Measurements from ENCODE around the gene THADA. TPM values are rescaled to one million over a fixed set of nuclear protein-coding genes. Genes with fewer than 3 reads are reported as not detected.
"Not testable (repeated sequence)": the region's sequence is repeated elsewhere in the genome, so short reads cannot be mapped to it uniquely, and the experiment has no call there.

THADA gene
- total and polyA plus RNA-seq, 2 donors (not counting 3 experiments of a cell fraction or from before 2014, with no cell fraction given), result 22.6 to 25.3 TPM

DNA sequence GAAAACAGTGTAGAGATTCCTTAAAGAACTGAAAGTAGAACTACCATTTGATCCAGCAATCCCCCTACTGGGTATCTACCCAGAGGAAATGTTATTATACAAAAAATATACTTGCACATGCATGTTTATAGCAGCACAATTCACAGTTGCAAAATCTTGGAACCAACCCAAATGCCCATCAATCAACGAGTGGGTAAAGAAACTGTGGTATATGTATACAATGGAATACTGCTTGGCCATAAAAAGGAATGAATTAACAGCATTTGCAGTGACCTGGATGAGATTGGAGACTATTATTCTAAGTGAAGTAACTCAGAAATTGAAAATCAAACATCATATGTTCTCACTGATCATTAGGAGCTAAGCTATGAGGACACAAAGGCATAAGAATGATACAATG, 4.8 kb upstream of the THADA start:
- FAIRE-seq; H4K20me1 ChIP-seq (replicated peaks; ENCODE audit: control insufficient read depth, extremely low read depth, insufficient read depth, low read length); H2AFZ ChIP-seq (ENCODE audit: low read depth, low read length); H3K9me3 ChIP-seq (replicated peaks; ENCODE audit: control insufficient read depth, insufficient read depth, low read length); BruUV-seq (replicated peaks); H3K9me1 ChIP-seq (replicated peaks; ENCODE audit: control insufficient read depth, extremely low read depth, insufficient read depth, low read length); intact Hi-C loops (cut with micrococcal nuclease); H3K4me3 ChIP-seq (replicated peaks in 1 of 3; ENCODE audit: insufficient read depth in 1 of 3, low read depth in 1 of 3, low read length in 3 of 3); H3K27ac ChIP-seq (ENCODE audit: insufficient read depth, low read depth, low read length); POLR2A ChIA-PET; H3K27me3 ChIP-seq (ENCODE audit: control insufficient read depth in 2 of 2, insufficient read depth in 2 of 2, low read length in 2 of 2); H3K36me3 ChIP-seq (ENCODE audit: control insufficient read depth in 2 of 2, extremely low read depth in 1 of 2, insufficient read depth in 2 of 2, low read length in 2 of 2); dilution Hi-C loops (cut with MboI; ENCODE audit: extremely low pct_ligation_motif_present, low sequenced_read_pairs); H3K79me2 ChIP-seq (ENCODE audit: control insufficient read depth, insufficient read depth, low read length); H3K9ac ChIP-seq (replicated peaks; ENCODE audit: extremely low read depth, insufficient read depth, low read length); DNase-seq (ENCODE audit: low read depth, low spot score); CTCF ChIA-PET; H3K4me2 ChIP-seq (ENCODE audit: insufficient read depth, low read length); H3K4me1 ChIP-seq (ENCODE audit: control insufficient read depth, extremely low read depth, insufficient read depth, low read length): not testable (repeated sequence)

DNA sequence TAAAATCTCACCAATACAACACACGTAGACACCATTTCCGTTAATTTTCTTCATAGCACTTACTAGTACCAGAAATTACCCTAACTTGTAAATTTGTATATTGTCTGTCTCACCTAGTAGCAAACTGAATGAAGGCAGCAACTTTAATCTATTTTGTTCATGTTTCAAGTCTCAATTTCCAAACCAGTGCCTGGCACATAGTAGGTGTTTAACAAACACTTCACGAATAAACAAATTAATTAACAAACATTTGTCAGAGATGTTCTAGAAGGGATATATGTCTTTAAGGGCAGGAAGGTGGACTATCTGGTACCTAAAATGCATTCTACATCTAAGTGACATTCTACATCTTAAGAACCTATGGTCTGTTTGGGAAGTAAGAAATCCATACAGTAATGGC, 963 bp downstream of the THADA start:
- FAIRE-seq (no peak), DNase-seq (ENCODE audit: low read depth, low spot score) (no peak)
- no peaks in the 10 kb centered on the region for H4K20me1 ChIP-seq (replicated peaks; ENCODE audit: control insufficient read depth, extremely low read depth, insufficient read depth, low read length)
- TF ChIP-seq, protein P1, sequence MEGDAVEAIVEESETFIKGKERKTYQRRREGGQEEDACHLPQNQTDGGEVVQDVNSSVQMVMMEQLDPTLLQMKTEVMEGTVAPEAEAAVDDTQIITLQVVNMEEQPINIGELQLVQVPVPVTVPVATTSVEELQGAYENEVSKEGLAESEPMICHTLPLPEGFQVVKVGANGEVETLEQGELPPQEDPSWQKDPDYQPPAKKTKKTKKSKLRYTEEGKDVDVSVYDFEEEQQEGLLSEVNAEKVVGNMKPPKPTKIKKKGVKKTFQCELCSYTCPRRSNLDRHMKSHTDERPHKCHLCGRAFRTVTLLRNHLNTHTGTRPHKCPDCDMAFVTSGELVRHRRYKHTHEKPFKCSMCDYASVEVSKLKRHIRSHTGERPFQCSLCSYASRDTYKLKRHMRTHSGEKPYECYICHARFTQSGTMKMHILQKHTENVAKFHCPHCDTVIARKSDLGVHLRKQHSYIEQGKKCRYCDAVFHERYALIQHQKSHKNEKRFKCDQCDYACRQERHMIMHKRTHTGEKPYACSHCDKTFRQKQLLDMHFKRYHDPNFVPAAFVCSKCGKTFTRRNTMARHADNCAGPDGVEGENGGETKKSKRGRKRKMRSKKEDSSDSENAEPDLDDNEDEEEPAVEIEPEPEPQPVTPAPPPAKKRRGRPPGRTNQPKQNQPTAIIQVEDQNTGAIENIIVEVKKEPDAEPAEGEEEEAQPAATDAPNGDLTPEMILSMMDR (IDR thresholded peaks at IDR 0.05; ENCODE audit: extremely low read depth in 1 of 2, insufficient read depth in 1 of 2, low read depth in 1 of 2, low read length in 2 of 2), result no peak
- TF ChIP-seq, protein P2, sequence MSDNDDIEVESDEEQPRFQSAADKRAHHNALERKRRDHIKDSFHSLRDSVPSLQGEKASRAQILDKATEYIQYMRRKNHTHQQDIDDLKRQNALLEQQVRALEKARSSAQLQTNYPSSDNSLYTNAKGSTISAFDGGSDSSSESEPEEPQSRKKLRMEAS (IDR thresholded peaks at IDR 0.05; ENCODE audit: insufficient read depth, insufficient read length), result no peak
- TF ChIP-seq POLR2A (IDR thresholded peaks at IDR 0.05; ENCODE audit: low read depth, low read length) (no peak), FOS (IDR thresholded peaks at IDR 0.05; ENCODE audit: borderline replicate concordance, insufficient read depth, low read length) (no peak), MYC (IDR thresholded peaks at IDR 0.05; ENCODE audit: low read depth, low read length) (no peak), JUN (IDR thresholded peaks at IDR 0.05; ENCODE audit: borderline replicate concordance, insufficient read depth, insufficient read length, low read depth) (no peak), EZH2 (IDR thresholded peaks at IDR 0.05; ENCODE audit: borderline replicate concordance, low read depth, low read length, severe bottlenecking) (no peak), GATA2 (IDR thresholded peaks at IDR 0.05; ENCODE audit: insufficient read depth, insufficient read length, low read depth, low read length) (no peak), POLR2AphosphoS5 (IDR thresholded peaks at IDR 0.05; ENCODE audit: insufficient read depth, low read depth, low read length) (no peak)
- dilution Hi-C loops (cut with MboI; ENCODE audit: extremely low pct_ligation_motif_present, low sequenced_read_pairs), result no loop called here
- no peaks in the 10 kb centered on the region for H3K9me1 ChIP-seq (replicated peaks; ENCODE audit: control insufficient read depth, extremely low read depth, insufficient read depth, low read length)
- H3K79me2 ChIP-seq (ENCODE audit: control insufficient read depth, insufficient read depth, low read length), result peaks cover 11% of the 10 kb centered on the region
- peak overlapping the region; percentile 97 for H3K9ac ChIP-seq (replicated peaks; ENCODE audit: extremely low read depth, insufficient read depth, low read length)
- BruUV-seq (replicated peaks), result no TSS peak
- intact Hi-C loops (cut with micrococcal nuclease), result no loop called here
- CTCF ChIA-PET, result no interaction called here
- peaks cover 14% of the 10 kb centered on the region for H3K4me1 ChIP-seq (ENCODE audit: control insufficient read depth, extremely low read depth, insufficient read depth, low read length)
- H3K36me3 ChIP-seq (ENCODE audit: control insufficient read depth in 2 of 2, extremely low read depth in 1 of 2, insufficient read depth in 2 of 2, low read length in 2 of 2), result peaks cover 0 to 2% of the 10 kb centered on the region in 2 experiments
- H2AFZ ChIP-seq (ENCODE audit: low read depth, low read length), result no peak overlapping the region
- H3K4me3 ChIP-seq (replicated peaks in 1 of 3; ENCODE audit: insufficient read depth in 1 of 3, low read depth in 1 of 3, low read length in 3 of 3), result peak overlapping the region in 2 of 3 experiments; percentile 75 to 82
- peaks cover 0 to 7% of the 10 kb centered on the region in 2 experiments for H3K27me3 ChIP-seq (ENCODE audit: control insufficient read depth in 2 of 2, insufficient read depth in 2 of 2, low read length in 2 of 2)
- POLR2A ChIA-PET, result no interaction called here
- peak overlapping the region; percentile 94 for H3K4me2 ChIP-seq (ENCODE audit: insufficient read depth, low read length)
- H3K27ac ChIP-seq (ENCODE audit: insufficient read depth, low read depth, low read length), result no peak overlapping the region
- no peaks in the 10 kb centered on the region for H3K9me3 ChIP-seq (replicated peaks; ENCODE audit: control insufficient read depth, insufficient read depth, low read length)

Data from endothelial cell of umbilical vein (primary cell).